Activated CD4-positive, alpha-beta T cell treated with anti-CD3 and anti-CD28 coated beads, Interleukin-10, Interleukin-2, amounts not matched to agents 100 ng/mL and 50 ng/mL, durations not matched to agents 16 hours and 8 hours (primary cell): ENCODE data around the gene AADAC.
"Not testable (repeated sequence)": the region's sequence is repeated elsewhere in the genome, so short reads cannot be mapped to it uniquely, and the experiment has no call there.

Source experiments
- DNase-seq: peaks from one replicate; pipeline ENCODE4 v3.0.0-alpha.2; 2020

Gene AADAC

GRCh38 chr3:151798466-151798865, 15.4 kb upstream of the AADAC start:
- DNase-seq = no peak

- no peak for DNase-seq
Observed at GRCh38 chr3:151800431-151800830, 13.5 kb upstream of the AADAC start.

- DNase-seq = no peak
Observed at GRCh38 chr3:151804267-151804666, 9.6 kb upstream of the AADAC start.

GRCh38 chr3:151806838-151807237, 7.1 kb upstream of the AADAC start:
- no peak for DNase-seq

- not testable (repeated sequence) for DNase-seq
Observed at GRCh38 chr3:151808926-151809325, 5.0 kb upstream of the AADAC start.

GRCh38 chr3:151811474-151811873, 2.4 kb upstream of the AADAC start:
- no peak for DNase-seq

GRCh38 chr3:151814588-151814987, 672 bp downstream of the AADAC start:
- no peak for DNase-seq

- no peak for DNase-seq
Observed at GRCh38 chr3:151816091-151816604, 2.2 kb downstream of the AADAC start.

- DNase-seq = no peak
Observed at GRCh38 chr3:151817473-151817872, 3.6 kb downstream of the AADAC start.

- no peak for DNase-seq
Observed at GRCh38 chr3:151818361-151818760, 4.4 kb downstream of the AADAC start.

GRCh38 chr3:151819910-151820309, 6.0 kb downstream of the AADAC start:
- DNase-seq = no peak

GRCh38 chr3:151827816-151828215, 13.9 kb downstream of the AADAC start:
- DNase-seq = no peak

- DNase-seq = no peak
Observed at GRCh38 chr3:151835751-151836525, 22.0 kb downstream of the AADAC start.

- DNase-seq = peak; percentile 16
Observed at GRCh38 chr3:151837057-151837456, 23.1 kb downstream of the AADAC start.

GRCh38 chr3:151838574-151839312, 24.8 kb downstream of the AADAC start:
- peak; percentile 68 for DNase-seq

GRCh38 chr3:151839313-151839631, 25.4 kb downstream of the AADAC start:
- no peak for DNase-seq

- no peak for DNase-seq
Observed at GRCh38 chr3:151841801-151842200, 27.9 kb downstream of the AADAC start.

GRCh38 chr3:151843275-151843674, 29.4 kb downstream of the AADAC start:
- DNase-seq = no peak

- no peak for DNase-seq
Observed at GRCh38 chr3:151845306-151845905, 31.5 kb downstream of the AADAC start.

- not testable (repeated sequence) for DNase-seq
Observed at GRCh38 chr3:151850065-151850464, 36.1 kb downstream of the AADAC start.

- DNase-seq = no peak
Observed at GRCh38 chr3:151852074-151852811, 38.3 kb downstream of the AADAC start.

- no peak for DNase-seq
Observed at GRCh38 chr3:151856118-151856517, 42.2 kb downstream of the AADAC start.

- no peak for DNase-seq
Observed at GRCh38 chr3:151856641-151857040, 42.7 kb downstream of the AADAC start.
